Lower leg skin (tissue), 4 donors: ENCODE results near the gene FAM50B. TPM values are rescaled to one million over a fixed set of nuclear protein-coding genes. Genes with fewer than 3 reads are reported as not detected.

Experiments
- DNase-seq, 2 donors: peaks; one replicate each; pipeline ENCODE4 v3.0.0-alpha.2; 2019; ENCODE audit warnings: low spot score in 2 of 2
- H3K4me3 ChIP-seq: fragments of 200-600 bp; sonication (generic); 2 replicates; pipeline ENCODE4 v1.5.1; 2017; ENCODE audit warnings: mild to moderate bottlenecking, low read depth; ENCODE audit not compliant: poor library complexity, severe bottlenecking
- POLR2A ChIP-seq, 2 donors: fragments of 450-650 bp; IDR thresholded peaks; one replicate each; pipeline ENCODE4 v1.6.1; 2016 to 2017; ENCODE audit warnings: antibody characterized with exemption in 2 of 2, mild to moderate bottlenecking in 1 of 2, moderate library complexity in 1 of 2
- WGBS, 2 donors: methylation state at CpG; one replicate each; pipeline ENCODE4 v1.1.5; 2018; 5-methylcytosine and 5-hydroxymethylcytosine counted together
- intact Hi-C: fragments of 100-400 bp; cut with DNase I; formaldehyde crosslinking; loops from one replicate; pipeline ENCODE4 v1.15.0; 2023; ENCODE audit warnings: low total_unique reads
- total RNA-seq, 4 donors: library from RNA; depleted of rRNA; stranded (reverse); fragments of >200 nt; gene quantifications; one replicate each; pipeline ENCODE4 v1.1.0, GENCODE V29; 2016
- TF ChIP-seq, protein P1 (sequence below), 3 donors: fragments of 450-650 bp; IDR thresholded peaks; one replicate each; pipeline ENCODE4 v1.5.1; 2016; ENCODE audit warnings: antibody characterized with exemption in 3 of 3, mild to moderate bottlenecking in 3 of 3, moderate library complexity in 2 of 3

The FAM50B gene
- total RNA-seq, 4 donors from 2014 or later, result 11.4 to 16.1 (median 13.9) TPM

- intact Hi-C loops, result no loop called here
- no peak for DNase-seq
- 65 to 71% methylated on average over 3 of the region's 3 CpGs for WGBS, 2 donors
- H3K4me3 ChIP-seq, result no peak overlapping the region
- TF ChIP-seq, protein P1, sequence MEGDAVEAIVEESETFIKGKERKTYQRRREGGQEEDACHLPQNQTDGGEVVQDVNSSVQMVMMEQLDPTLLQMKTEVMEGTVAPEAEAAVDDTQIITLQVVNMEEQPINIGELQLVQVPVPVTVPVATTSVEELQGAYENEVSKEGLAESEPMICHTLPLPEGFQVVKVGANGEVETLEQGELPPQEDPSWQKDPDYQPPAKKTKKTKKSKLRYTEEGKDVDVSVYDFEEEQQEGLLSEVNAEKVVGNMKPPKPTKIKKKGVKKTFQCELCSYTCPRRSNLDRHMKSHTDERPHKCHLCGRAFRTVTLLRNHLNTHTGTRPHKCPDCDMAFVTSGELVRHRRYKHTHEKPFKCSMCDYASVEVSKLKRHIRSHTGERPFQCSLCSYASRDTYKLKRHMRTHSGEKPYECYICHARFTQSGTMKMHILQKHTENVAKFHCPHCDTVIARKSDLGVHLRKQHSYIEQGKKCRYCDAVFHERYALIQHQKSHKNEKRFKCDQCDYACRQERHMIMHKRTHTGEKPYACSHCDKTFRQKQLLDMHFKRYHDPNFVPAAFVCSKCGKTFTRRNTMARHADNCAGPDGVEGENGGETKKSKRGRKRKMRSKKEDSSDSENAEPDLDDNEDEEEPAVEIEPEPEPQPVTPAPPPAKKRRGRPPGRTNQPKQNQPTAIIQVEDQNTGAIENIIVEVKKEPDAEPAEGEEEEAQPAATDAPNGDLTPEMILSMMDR (IDR thresholded peaks at IDR 0.05), result no peak
- TF ChIP-seq POLR2A (IDR thresholded peaks at IDR 0.05), result no peak
Observed at GRCh38 chr6:3882431-3882830, 33.3 kb downstream of the FAM50B start.

DNA sequence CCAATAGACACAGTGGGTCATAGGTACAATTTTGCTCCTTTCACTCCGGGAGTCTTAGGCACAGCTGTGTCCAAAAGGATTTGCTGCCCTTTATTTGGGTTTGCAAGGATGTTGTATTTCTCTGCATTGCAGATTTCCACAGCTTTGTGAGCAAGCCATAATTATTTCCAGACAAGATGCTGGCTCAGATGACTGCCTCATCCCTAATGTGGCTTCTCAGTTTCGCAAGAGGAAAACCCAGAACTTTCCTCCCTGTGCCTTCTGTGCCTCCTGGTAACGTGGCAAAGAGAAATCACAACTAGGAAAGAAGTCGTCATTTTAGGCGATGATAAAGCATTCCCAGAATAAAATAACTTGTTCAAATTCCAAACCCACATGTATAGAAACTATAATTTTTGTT is 33.7 kb downstream of the FAM50B start:
- H3K4me3 ChIP-seq, result no peak overlapping the region
- TF ChIP-seq, protein P1 (IDR thresholded peaks at IDR 0.05), result no peak
- TF ChIP-seq POLR2A (IDR thresholded peaks at IDR 0.05), result no peak
- peak; percentile 75 to 82 for DNase-seq
- intact Hi-C loops, result no loop called here
- 45% methylated on average over 5 of the region's 5 CpGs for WGBS, 2 donors

DNA sequence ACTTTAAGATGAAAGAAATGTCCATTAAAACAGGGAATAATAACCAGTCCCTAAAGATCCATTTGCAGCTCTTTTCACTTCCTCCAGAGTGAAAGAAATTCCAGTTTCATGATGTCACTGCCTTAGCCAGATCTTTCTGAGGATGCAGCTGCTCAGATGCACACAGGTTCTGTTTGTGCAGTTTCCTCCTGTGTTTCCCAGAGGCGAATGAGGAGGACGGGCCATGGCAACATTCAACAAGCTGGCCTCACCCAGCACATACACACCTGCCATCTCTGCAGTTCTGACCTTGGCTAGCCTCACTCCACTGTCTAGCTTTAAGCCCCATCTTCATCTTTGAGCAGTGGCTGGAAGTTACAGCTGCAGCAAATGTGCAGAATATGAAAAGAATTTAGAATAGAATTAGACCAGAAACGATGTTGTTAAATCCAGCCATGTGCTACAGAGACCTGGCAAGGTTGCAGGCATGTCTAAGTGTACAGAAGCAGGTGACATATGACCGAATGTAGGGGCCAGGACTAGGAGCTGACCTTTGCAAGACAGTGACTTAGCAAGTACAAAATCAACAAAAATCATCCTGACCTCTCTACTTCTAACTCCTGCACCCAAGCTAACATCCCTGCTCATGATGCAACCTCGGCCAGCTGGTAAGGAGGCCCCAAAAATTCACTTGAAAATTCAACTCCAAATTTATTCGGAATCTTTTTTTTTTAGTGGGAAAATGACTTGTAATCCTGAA is 35.0 kb downstream of the FAM50B start:
- intact Hi-C loops, result no loop called here
- DNase-seq, result peak in 1 of 2 donors; percentile 82
- TF ChIP-seq POLR2A (IDR thresholded peaks at IDR 0.05), result no peak
- TF ChIP-seq, protein P1 (IDR thresholded peaks at IDR 0.05), result no peak
- WGBS, 2 donors, result 44 to 46% methylated on average over 6 of the region's 6 CpGs
- H3K4me3 ChIP-seq, result no peak overlapping the region

DNA sequence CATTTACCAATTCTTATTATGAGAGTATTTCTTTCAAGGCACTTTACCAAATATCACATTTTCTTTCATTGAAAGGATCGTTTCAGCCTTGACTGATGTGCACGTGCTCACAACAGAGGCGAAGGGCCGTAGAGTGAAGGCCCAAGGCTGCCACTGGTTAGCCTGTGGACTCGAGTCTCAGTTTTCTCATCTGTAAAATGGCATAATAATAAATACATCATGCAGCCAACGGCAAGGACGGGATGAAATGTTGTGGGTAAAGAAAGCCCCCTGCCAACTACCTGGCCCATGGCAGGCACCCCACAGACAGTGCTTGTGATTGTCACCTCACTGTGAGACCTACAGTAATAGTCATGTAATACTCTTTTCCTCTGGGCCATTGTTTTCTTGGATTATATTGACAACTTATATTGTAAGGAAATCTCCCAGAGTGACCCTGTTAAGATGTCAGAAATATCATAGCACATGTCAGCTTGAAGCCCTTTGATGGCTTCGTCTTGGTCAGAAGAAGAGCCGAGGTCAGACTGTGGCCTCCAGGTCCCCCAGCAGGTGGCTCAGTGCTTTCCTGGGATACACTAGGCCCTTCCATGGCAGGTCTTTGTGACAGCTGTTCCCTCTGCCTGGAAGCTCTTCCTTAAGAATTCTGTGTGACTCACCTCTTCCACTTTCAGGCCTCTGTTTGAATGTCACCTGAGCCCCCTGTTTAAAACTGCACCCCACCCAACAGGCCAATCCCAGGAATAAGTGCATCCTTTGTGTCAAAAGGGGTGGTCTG is 36.3 kb downstream of the FAM50B start:
- intact Hi-C loops, result loop anchor here (5.0 kb wide), 1 partner anchor 143 kb away; no protein-coding TSS in a partner anchor
- no peak overlapping the region for H3K4me3 ChIP-seq
- WGBS, 2 donors, result 93 to 94% methylated on average over 9 of the region's 9 CpGs
- TF ChIP-seq POLR2A (IDR thresholded peaks at IDR 0.05), result no peak
- TF ChIP-seq, protein P1 (IDR thresholded peaks at IDR 0.05), result no peak
- peak in 1 of 2 donors; percentile 59 for DNase-seq

DNA sequence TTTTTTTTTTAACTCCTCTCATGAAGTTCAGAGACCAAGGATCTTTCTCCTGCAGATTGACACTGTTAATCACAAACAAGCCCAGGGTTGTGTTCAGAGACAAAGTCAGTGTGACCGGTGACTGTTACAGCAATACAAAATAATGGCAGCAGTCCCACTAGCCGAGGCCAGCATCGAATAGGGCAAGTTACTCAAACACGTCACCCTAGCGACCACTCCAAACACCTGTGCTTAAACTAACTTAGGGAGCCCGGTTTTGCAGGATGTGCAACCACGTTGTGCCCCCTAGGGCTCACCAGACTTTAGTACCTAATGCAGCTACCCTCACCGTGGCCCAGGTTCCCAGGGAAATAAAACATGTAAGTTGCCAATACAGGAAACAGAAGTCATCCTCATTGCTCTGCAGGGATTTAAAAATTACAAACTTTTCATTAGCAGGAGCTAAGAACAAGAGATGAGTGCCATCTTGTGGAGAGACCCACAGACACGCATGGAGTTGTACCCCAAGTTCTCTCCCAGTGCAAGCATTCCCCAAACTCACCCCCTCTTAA is 38.1 kb downstream of the FAM50B start:
- no peak for TF ChIP-seq POLR2A (IDR thresholded peaks at IDR 0.05)
- TF ChIP-seq, protein P1 (IDR thresholded peaks at IDR 0.05), result no peak
- no peak overlapping the region for H3K4me3 ChIP-seq
- 33 to 36% methylated on average over 9 of the region's 9 CpGs for WGBS, 2 donors
- intact Hi-C loops, result loop anchor here (5.0 kb wide), 1 partner anchor 145 kb away; no protein-coding TSS in a partner anchor
- peak; percentile 43 to 85 for DNase-seq
